Right hindlimb (tissue), 1 donor: ENCODE data around the gene PPM1M.

Experiments used
- DNase-seq: peaks from one replicate; pipeline ENCODE4 v3.0.0-alpha.2; 2018

PPM1M gene

GRCh38 chr3:52230889-52231499, 14.6 kb upstream of the PPM1M start:
- DNase-seq = no peak

GRCh38 chr3:52231502-52232278, 13.9 kb upstream of the PPM1M start:
- DNase-seq = no peak

- DNase-seq = no peak
Observed at GRCh38 chr3:52232279-52233107, 13.1 kb upstream of the PPM1M start.

GRCh38 chr3:52233108-52233591, 12.4 kb upstream of the PPM1M start:
- no peak for DNase-seq

- DNase-seq = no peak
Observed at GRCh38 chr3:52233968-52234367, 11.6 kb upstream of the PPM1M start.

- DNase-seq = no peak
Observed at GRCh38 chr3:52234516-52235447, 10.8 kb upstream of the PPM1M start.

- no peak for DNase-seq
Observed at GRCh38 chr3:52236424-52236886, 9.1 kb upstream of the PPM1M start.

GRCh38 chr3:52237006-52237656, 8.4 kb upstream of the PPM1M start:
- no peak for DNase-seq

- peak; percentile 65 for DNase-seq
Observed at GRCh38 chr3:52237657-52238172, 7.8 kb upstream of the PPM1M start.

- no peak for DNase-seq
Observed at GRCh38 chr3:52238193-52238760, 7.3 kb upstream of the PPM1M start.

- peak; percentile 91 for DNase-seq
Observed at GRCh38 chr3:52238761-52239701, 6.5 kb upstream of the PPM1M start, which contains the start of gene TWF2. Gene TWF2 (minus strand): TSS chr3:52239158. CDS start chr3:52239016, 142 bp downstream.

- no peak for DNase-seq
Observed at GRCh38 chr3:52240059-52240885, 5.3 kb upstream of the PPM1M start.

GRCh38 chr3:52240886-52241370, 4.6 kb upstream of the PPM1M start:
- no peak for DNase-seq

- DNase-seq = no peak
Observed at GRCh38 chr3:52242039-52242438, 3.5 kb upstream of the PPM1M start.

- DNase-seq = no peak
Observed at GRCh38 chr3:52243791-52244628, 1.5 kb upstream of the PPM1M start.

- no peak for DNase-seq
Observed at GRCh38 chr3:52246264-52246620, 683 bp downstream of the PPM1M start.

- no peak for DNase-seq
Observed at GRCh38 chr3:52246728-52247408, 1.3 kb downstream of the PPM1M start.
